Measurements from ENCODE around the gene NLRP14.

NLRP14 gene

DNA sequence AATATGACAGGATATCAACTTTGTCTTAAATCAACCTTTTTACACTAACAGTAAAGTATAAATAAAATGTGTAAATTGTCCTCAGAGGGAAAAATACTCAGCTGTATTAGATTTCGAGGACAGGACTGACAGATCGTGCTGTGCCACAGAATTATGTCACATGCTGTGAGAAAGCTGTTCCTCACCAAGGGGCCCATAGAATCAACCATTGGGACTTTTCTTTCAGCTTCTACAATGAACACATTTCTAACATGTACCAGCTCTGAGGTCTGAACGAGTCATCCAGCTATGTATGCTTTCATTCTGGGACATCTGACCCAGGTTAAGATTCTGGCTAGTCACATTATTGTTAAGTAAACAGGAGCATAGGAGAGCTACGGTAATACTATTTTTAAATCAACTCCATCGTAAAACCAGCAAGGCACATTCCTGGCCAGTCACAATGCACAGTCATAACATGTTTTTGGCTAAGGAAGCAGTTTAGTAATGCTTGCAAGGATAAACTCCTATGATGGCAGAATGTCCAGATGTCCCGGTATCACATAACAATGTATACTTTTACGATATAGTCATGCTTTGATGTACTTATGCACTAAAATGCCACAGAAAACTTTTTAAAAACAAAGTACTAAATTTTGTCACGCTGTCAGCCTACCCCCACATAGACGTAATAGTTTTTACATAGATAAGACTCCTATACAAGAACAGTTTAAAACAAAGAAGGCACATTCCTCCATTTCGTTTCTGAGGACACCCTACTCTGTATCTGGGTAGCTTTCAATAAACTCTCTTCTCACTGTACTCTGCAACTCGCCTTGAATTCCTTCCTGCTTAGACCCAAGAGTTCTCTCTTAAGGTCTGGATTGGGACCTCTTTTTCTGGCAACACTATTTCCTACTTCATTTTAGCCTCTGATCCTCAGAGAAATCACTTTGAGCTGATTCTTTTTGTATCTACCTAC lies 27.5 kb upstream of the NLRP14 start:
- TF ChIP-seq, protein P1, sequence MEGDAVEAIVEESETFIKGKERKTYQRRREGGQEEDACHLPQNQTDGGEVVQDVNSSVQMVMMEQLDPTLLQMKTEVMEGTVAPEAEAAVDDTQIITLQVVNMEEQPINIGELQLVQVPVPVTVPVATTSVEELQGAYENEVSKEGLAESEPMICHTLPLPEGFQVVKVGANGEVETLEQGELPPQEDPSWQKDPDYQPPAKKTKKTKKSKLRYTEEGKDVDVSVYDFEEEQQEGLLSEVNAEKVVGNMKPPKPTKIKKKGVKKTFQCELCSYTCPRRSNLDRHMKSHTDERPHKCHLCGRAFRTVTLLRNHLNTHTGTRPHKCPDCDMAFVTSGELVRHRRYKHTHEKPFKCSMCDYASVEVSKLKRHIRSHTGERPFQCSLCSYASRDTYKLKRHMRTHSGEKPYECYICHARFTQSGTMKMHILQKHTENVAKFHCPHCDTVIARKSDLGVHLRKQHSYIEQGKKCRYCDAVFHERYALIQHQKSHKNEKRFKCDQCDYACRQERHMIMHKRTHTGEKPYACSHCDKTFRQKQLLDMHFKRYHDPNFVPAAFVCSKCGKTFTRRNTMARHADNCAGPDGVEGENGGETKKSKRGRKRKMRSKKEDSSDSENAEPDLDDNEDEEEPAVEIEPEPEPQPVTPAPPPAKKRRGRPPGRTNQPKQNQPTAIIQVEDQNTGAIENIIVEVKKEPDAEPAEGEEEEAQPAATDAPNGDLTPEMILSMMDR (IDR thresholded peaks at IDR 0.05; ENCODE audit: extremely low read depth, insufficient read depth, missing control alignments): no peak
- in situ Hi-C loops (cut with MboI; ENCODE audit: low pct_unique_long_range_greater_than_20kb, low sequenced_read_pairs, unreplicated experiment): no loop called here
- no peak for DNase-seq (ENCODE audit: low spot score)

DNA sequence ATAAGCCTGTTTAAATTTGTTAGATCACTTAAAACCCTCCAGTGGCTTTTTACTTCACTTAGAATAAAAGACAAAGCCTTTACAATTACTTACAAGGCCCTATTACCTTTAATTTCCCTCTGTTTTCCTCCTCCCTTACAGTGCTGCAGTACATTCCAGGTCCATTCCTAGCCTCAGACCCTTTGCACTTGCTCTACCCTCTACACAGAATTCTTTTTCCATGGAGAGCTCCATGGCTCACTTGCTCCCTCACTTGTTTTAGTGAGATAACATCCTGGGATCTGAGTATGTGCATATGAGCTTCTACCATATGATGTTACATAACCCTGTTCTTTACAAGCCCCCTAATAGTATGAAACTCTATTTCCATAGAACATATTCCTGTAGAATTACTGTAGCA lies 24.6 kb upstream of the NLRP14 start:
- in situ Hi-C loops (cut with MboI; ENCODE audit: low pct_unique_long_range_greater_than_20kb, low sequenced_read_pairs, unreplicated experiment): no loop called here
- DNase-seq (ENCODE audit: low spot score): no peak

DNA sequence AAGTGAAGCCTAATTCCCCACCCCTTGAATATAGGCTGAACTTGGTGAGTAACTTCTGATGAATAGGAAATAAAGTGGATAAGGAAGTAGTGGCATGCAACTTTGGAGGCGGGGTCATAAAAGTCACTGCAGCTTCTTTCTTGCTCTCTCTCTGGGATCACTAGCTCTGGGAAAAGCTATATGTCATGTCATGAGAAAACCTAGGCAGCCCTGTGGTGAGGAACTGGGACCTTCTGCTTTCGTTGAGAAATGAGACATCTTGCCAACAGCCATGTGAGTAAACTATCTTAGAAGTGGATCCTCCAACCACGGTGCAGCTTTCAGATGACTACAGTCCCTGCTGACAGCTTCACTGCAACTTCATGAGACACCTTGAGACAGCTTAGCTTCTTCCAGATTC lies 15.8 kb upstream of the NLRP14 start:
- in situ Hi-C loops (cut with MboI; ENCODE audit: low pct_unique_long_range_greater_than_20kb, low sequenced_read_pairs, unreplicated experiment): no loop called here
- TF ChIP-seq, protein P1 (IDR thresholded peaks at IDR 0.05; ENCODE audit: extremely low read depth, insufficient read depth, missing control alignments): no peak
- DNase-seq (ENCODE audit: low spot score): no peak

More for the DNA sequence above, 24.6 kb upstream of the NLRP14 start:
- TF ChIP-seq, protein P1 (IDR thresholded peaks at IDR 0.05; ENCODE audit: extremely low read depth, insufficient read depth, missing control alignments): no peak

GRCh38 chr11:7014118-7014517 lies 6.2 kb upstream of the NLRP14 start:
- TF ChIP-seq, protein P1 (IDR thresholded peaks at IDR 0.05; ENCODE audit: extremely low read depth, insufficient read depth, missing control alignments): no peak
- in situ Hi-C loops (cut with MboI; ENCODE audit: low pct_unique_long_range_greater_than_20kb, low sequenced_read_pairs, unreplicated experiment): no loop called here

DNA sequence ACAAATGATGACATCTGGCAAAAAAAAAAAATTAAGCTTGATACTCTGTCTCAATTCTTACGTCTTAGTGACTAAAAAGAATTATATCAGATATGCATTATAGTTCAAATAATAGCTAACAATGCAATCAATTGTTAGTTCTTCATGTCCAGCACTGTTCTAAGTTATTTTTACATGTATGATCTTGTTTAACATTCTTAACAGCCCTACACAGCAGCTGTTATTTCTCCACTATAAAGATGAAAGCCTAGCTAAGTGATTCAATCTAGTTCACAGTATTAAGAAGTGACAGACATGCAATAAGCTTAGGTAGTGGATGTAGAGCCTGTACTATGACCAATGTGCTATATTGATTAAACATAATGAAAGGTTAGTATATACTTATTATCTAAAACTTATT lies 4.3 kb upstream of the NLRP14 start:
- in situ Hi-C loops (cut with MboI; ENCODE audit: low pct_unique_long_range_greater_than_20kb, low sequenced_read_pairs, unreplicated experiment): no loop called here
- TF ChIP-seq, protein P1 (IDR thresholded peaks at IDR 0.05; ENCODE audit: extremely low read depth, insufficient read depth, missing control alignments): no peak
- no peak for DNase-seq (ENCODE audit: low spot score)

More at GRCh38 chr11:7014118-7014517, 6.2 kb upstream of the NLRP14 start:
- DNase-seq (ENCODE audit: low spot score): no peak

DNA sequence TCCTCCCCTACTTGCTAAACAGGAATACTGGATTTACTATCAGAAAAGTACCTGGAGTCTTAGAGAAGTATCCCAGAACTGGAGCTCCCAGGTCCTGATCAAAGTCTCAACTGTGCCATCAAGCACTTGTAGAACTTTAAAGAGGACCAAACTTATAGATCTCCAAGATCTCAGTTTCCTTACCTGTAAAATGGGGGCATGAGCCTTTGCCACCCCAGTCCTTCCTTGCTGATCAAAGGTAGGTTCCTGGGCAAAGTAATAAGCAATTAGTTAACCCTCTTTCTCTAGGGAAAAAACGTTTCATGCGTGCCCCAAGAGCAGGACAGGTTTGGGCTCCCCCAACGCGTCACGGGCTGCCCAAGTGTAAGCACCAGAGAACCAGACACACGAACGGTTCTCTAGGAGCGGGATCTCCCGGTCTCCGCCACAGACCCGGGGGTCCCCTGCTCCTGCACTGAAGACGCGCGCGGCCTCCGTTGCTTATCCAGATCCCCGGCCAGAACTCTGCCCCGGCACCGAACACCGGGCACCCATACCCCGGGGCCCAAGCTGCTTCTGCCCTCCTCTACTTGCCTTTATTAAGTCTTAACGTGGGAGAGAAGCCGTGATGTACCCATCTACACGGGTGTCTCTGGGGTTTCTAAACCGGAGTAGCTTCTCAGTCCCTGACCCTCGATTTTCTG lies 638 bp upstream of the NLRP14 start:
- in situ Hi-C loops (cut with MboI; ENCODE audit: low pct_unique_long_range_greater_than_20kb, low sequenced_read_pairs, unreplicated experiment): no loop called here
- TF ChIP-seq, protein P1 (IDR thresholded peaks at IDR 0.05; ENCODE audit: extremely low read depth, insufficient read depth, missing control alignments): no peak
- DNase-seq (ENCODE audit: low spot score): peak; percentile 13
